Progenitor cell of endocrine pancreas (in vitro differentiated cells): Measurements from ENCODE around the gene ZIC1. TPM values are rescaled to one million over a fixed set of nuclear protein-coding genes. Genes with fewer than 3 reads are reported as not detected.

Experiments
- DNase-seq: peaks from one replicate; pipeline ENCODE4 v3.0.0; 2021; ENCODE audit warnings: low spot score; ENCODE audit not compliant: unreplicated experiment
- H3K27ac Mint-ChIP-seq: 2 replicates; pipeline ENCODE4 v1.8.0; 2021; ENCODE audit warnings: mild to moderate bottlenecking, moderate library complexity, mixed read lengths
- H3K27me3 Mint-ChIP-seq: 2 replicates; pipeline ENCODE4 v1.8.0; 2021; ENCODE audit warnings: mixed read lengths
- H3K36me3 Mint-ChIP-seq: 2 replicates; pipeline ENCODE4 v1.8.0; 2022; ENCODE audit warnings: mixed read lengths; ENCODE audit not compliant: insufficient read depth
- H3K4me1 Mint-ChIP-seq: 2 replicates; pipeline ENCODE4 v1.8.0; 2021; ENCODE audit warnings: low read depth, mixed read lengths
- H3K4me3 Mint-ChIP-seq: 2 replicates; pipeline ENCODE4 v1.8.0; 2021; ENCODE audit warnings: low read depth, mild to moderate bottlenecking, moderate library complexity, mixed read lengths
- H3K9me3 Mint-ChIP-seq: 2 replicates; pipeline ENCODE4 v1.8.0; 2021; ENCODE audit warnings: low read depth, mixed read lengths
- CTCF ChIP-seq: fragments of 200-600 bp; sonication (generic); IDR thresholded peaks from one replicate; pipeline ENCODE4 v1.5.0; 2021; ENCODE audit warnings: antibody characterized with exemption, mild to moderate bottlenecking; ENCODE audit not compliant: unreplicated experiment
- total RNA-seq: library from RNA; stranded (reverse); gene quantifications from 2 replicates; pipeline ENCODE4 v1.2.1, GENCODE V29; 2021

ZIC1 gene
- total RNA-seq, 1 donor from 2014 or later, result 0.77 TPM

DNA sequence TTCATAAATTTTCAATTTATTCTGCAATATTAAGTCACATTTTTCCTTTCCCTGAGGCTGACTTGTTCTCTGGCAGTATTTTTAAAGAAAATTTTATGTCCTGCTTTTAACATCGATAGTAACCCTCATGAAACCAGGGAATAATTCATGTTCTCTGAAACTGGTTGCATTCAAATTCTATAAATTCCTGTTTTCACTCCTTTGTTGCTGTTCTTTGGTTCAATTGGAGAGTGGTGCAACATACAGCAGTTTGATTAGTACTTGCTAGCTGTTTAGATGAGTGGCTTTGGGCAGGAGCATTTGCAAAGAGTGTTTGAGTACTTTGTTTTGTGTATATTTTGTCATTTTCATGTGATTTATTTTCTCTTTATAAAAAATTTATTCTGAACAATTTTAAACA lies 19.2 kb downstream of the ZIC1 start:
- Mint-ChIP-seq H3K27me3 (peaks cover 88% of the 10 kb centered on the region), H3K36me3 (no peaks in the 10 kb centered on the region), H3K27ac (no peak overlapping the region), H3K4me3 (no peak overlapping the region), H3K9me3 (no peaks in the 10 kb centered on the region), H3K4me1 (no peaks in the 10 kb centered on the region)
- DNase-seq, result no peak
- TF ChIP-seq CTCF, result no peak

GRCh38 chr3:147428754-147429153 lies 19.6 kb downstream of the ZIC1 start:
- Mint-ChIP-seq H3K4me1 (no peaks in the 10 kb centered on the region), H3K36me3 (no peaks in the 10 kb centered on the region), H3K9me3 (no peaks in the 10 kb centered on the region), H3K27ac (no peak overlapping the region), H3K4me3 (no peak overlapping the region), H3K27me3 (peaks cover 88% of the 10 kb centered on the region)
- no peak for TF ChIP-seq CTCF
- DNase-seq, result no peak

- Mint-ChIP-seq H3K4me1 (no peaks in the 10 kb centered on the region), H3K27ac (no peak overlapping the region), H3K36me3 (no peaks in the 10 kb centered on the region), H3K27me3 (peaks cover 63% of the 10 kb centered on the region), H3K4me3 (no peak overlapping the region), H3K9me3 (no peaks in the 10 kb centered on the region)
- no peak for TF ChIP-seq CTCF
- no peak for DNase-seq
Observed at GRCh38 chr3:147431751-147432150, 22.6 kb downstream of the ZIC1 start.

- Mint-ChIP-seq H3K9me3 (no peaks in the 10 kb centered on the region), H3K27me3 (peaks cover 7% of the 10 kb centered on the region), H3K4me1 (no peaks in the 10 kb centered on the region), H3K4me3 (no peak overlapping the region), H3K36me3 (no peaks in the 10 kb centered on the region), H3K27ac (no peak overlapping the region)
- no peak for TF ChIP-seq CTCF
- DNase-seq, result no peak
Observed at GRCh38 chr3:147447224-147447623, 38.1 kb downstream of the ZIC1 start.

GRCh38 chr3:147449669-147450068 lies 40.5 kb downstream of the ZIC1 start:
- H3K4me3 Mint-ChIP-seq, result no peak overlapping the region
- DNase-seq, result no peak

More at GRCh38 chr3:147449669-147450068, 40.5 kb downstream of the ZIC1 start:
- Mint-ChIP-seq H3K27me3 (peaks cover 3% of the 10 kb centered on the region), H3K27ac (no peak overlapping the region), H3K9me3 (no peaks in the 10 kb centered on the region), H3K4me1 (no peaks in the 10 kb centered on the region), H3K36me3 (no peaks in the 10 kb centered on the region)
- no peak for TF ChIP-seq CTCF
